Measurements from ENCODE around the gene GRK3. TPM values are rescaled to one million over a fixed set of nuclear protein-coding genes. Genes with fewer than 3 reads are reported as not detected.

GRK3 gene
- total RNA-seq, 3 donors from 2014 or later: 14.4 to 49.1 (median 16.7) TPM

GRCh38 chr22:25765801-25766200 is 201.3 kb downstream of the GRK3 start:
- no peak overlapping the region for H3K27ac ChIP-seq
- H3K36me3 ChIP-seq: no peaks in the 10 kb centered on the region
- H3K4me1 ChIP-seq: no peaks in the 10 kb centered on the region
- intact Hi-C loops (cut with DNase I; ENCODE audit: low total_unique reads): no loop called here
- TF ChIP-seq POLR2AphosphoS5 (IDR thresholded peaks at IDR 0.05): no peak
- TF ChIP-seq CTCF (IDR thresholded peaks at IDR 0.05): no peak
- no peak for TF ChIP-seq POLR2A (IDR thresholded peaks at IDR 0.05)
- no peaks in the 10 kb centered on the region for H3K27me3 ChIP-seq
- peaks cover 17 to 20% of the 10 kb centered on the region in 2 donors for H3K9me3 ChIP-seq
- no peak overlapping the region for H3K4me3 ChIP-seq
- no peak for DNase-seq (ENCODE audit: low spot score in 2 of 2)

- intact Hi-C loops (cut with DNase I; ENCODE audit: low total_unique reads): no loop called here
- no peaks in the 10 kb centered on the region for H3K4me1 ChIP-seq
- peaks cover 17 to 20% of the 10 kb centered on the region in 2 donors for H3K9me3 ChIP-seq
- no peak for DNase-seq (ENCODE audit: low spot score in 2 of 2)
- H3K4me3 ChIP-seq: no peak overlapping the region
- no peak for TF ChIP-seq POLR2A (IDR thresholded peaks at IDR 0.05)
- TF ChIP-seq CTCF (IDR thresholded peaks at IDR 0.05): no peak
- no peak for TF ChIP-seq POLR2AphosphoS5 (IDR thresholded peaks at IDR 0.05)
- H3K27me3 ChIP-seq: no peaks in the 10 kb centered on the region
- H3K36me3 ChIP-seq: no peaks in the 10 kb centered on the region
- no peak overlapping the region for H3K27ac ChIP-seq
Measured at GRCh38 chr22:25766418-25766817, 201.9 kb downstream of the GRK3 start.

- TF ChIP-seq POLR2AphosphoS5 (IDR thresholded peaks at IDR 0.05): no peak
- no peak for TF ChIP-seq POLR2A (IDR thresholded peaks at IDR 0.05)
- TF ChIP-seq CTCF (IDR thresholded peaks at IDR 0.05): no peak
- H3K36me3 ChIP-seq: no peaks in the 10 kb centered on the region
- no peaks in the 10 kb centered on the region for H3K4me1 ChIP-seq
- DNase-seq (ENCODE audit: low spot score in 2 of 2): no peak
- H3K4me3 ChIP-seq: no peak overlapping the region
- H3K9me3 ChIP-seq: peaks cover 17 to 20% of the 10 kb centered on the region in 2 donors
- H3K27me3 ChIP-seq: no peaks in the 10 kb centered on the region
- no peak overlapping the region for H3K27ac ChIP-seq
- intact Hi-C loops (cut with DNase I; ENCODE audit: low total_unique reads): no loop called here
Measured at GRCh38 chr22:25770333-25770732, 205.9 kb downstream of the GRK3 start.

- TF ChIP-seq CTCF (IDR thresholded peaks at IDR 0.05) (no peak), POLR2A (IDR thresholded peaks at IDR 0.05) (no peak), POLR2AphosphoS5 (IDR thresholded peaks at IDR 0.05) (no peak)
- no peaks in the 10 kb centered on the region for H3K36me3 ChIP-seq
- H3K4me3 ChIP-seq: no peak overlapping the region
- intact Hi-C loops (cut with DNase I; ENCODE audit: low total_unique reads): no loop called here
- no peak for DNase-seq (ENCODE audit: low spot score in 2 of 2)
- no peaks in the 10 kb centered on the region for H3K27me3 ChIP-seq
- peaks cover 2% of the 10 kb centered on the region in 2 donors for H3K9me3 ChIP-seq
- H3K27ac ChIP-seq: no peak overlapping the region
- no peaks in the 10 kb centered on the region for H3K4me1 ChIP-seq
Measured at GRCh38 chr22:25772288-25772687, 207.8 kb downstream of the GRK3 start.

GRCh38 chr22:25774575-25775026 is 210.1 kb downstream of the GRK3 start:
- Histone ChIP-seq H3K9me3 (no peaks in the 10 kb centered on the region), H3K36me3 (no peaks in the 10 kb centered on the region), H3K27ac (no peak overlapping the region), H3K4me1 (no peaks in the 10 kb centered on the region), H3K27me3 (no peaks in the 10 kb centered on the region), H3K4me3 (no peak overlapping the region)
- intact Hi-C loops (cut with DNase I; ENCODE audit: low total_unique reads): no loop called here
- no peak for TF ChIP-seq POLR2A (IDR thresholded peaks at IDR 0.05)
- no peak for TF ChIP-seq POLR2AphosphoS5 (IDR thresholded peaks at IDR 0.05)
- no peak for TF ChIP-seq CTCF (IDR thresholded peaks at IDR 0.05)
- no peak for DNase-seq (ENCODE audit: low spot score in 2 of 2)
